Panc1 (cell line): ENCODE measurements around the gene SELENOP. TPM values are rescaled to one million over a fixed set of nuclear protein-coding genes. Genes with fewer than 3 reads are reported as not detected.

ENCODE experiments used
- ATAC-seq: fragments of 200-7000 bp; cut with Tn5 transposase; 2 replicates; pipeline ENCODE4 v1.9.1; 2020; ENCODE audit warnings: mild to moderate bottlenecking, moderate library complexity
- BruUV-seq: library from RNA; stranded (reverse); fragments of 400-500 nt; replicated peaks from 2 replicates; lab custom pipeline; 2021; lab: Mats Ljungman, UMichigan
- CTCF ChIA-PET: fragments of 300-600 bp; sonication (Branson Sonifier 250); formaldehyde crosslinking; loops from one replicate; lab custom pipeline; 2022; ENCODE audit warnings: antibody characterized with exemption; lab: Charles Lee
- POLR2A ChIA-PET: fragments of 300-600 bp; sonication (Branson Sonifier 250); formaldehyde crosslinking; loops from one replicate; lab custom pipeline; 2022; ENCODE audit warnings: antibody characterized with exemption; lab: Charles Lee
- DNase-seq: peaks from one replicate; pipeline ENCODE4 v3.0.0-alpha.2; 2010; ENCODE audit warnings: low read depth, low spot score
- H3K27ac ChIP-seq: 2 replicates; pipeline ENCODE4 v1.5.1; 2011; ENCODE audit warnings: mild to moderate bottlenecking, low read length, inconsistent platforms
- H3K27me3 ChIP-seq: fragments of 200-500 bp; sonication (Bioruptor generic); 2 replicates; pipeline ENCODE4 v1.6.0; 2014; ENCODE audit warnings: low read length, inconsistent platforms; ENCODE audit not compliant: control insufficient read depth, insufficient read depth
- H3K36me3 ChIP-seq: fragments of 200-500 bp; sonication (Bioruptor generic); 2 replicates; pipeline ENCODE4 v1.5.1; 2014; ENCODE audit warnings: inconsistent platforms, mild to moderate bottlenecking, low read length, moderate library complexity; ENCODE audit not compliant: control insufficient read depth, insufficient read depth
- H3K4me1 ChIP-seq: 2 replicates; pipeline ENCODE4 v1.5.1; 2011; ENCODE audit warnings: inconsistent platforms, mild to moderate bottlenecking, low read length, moderate library complexity; ENCODE audit not compliant: control insufficient read depth, insufficient read depth
- H3K4me3 ChIP-seq, 2 experiments: 2 replicates each; pipeline ENCODE4 v1.5.1; 2011 to 2012; ENCODE audit warnings: low read depth in 2 of 2, low read length in 2 of 2, mild to moderate bottlenecking in 2 of 2, inconsistent platforms in 1 of 2, moderate library complexity in 1 of 2
- H3K9me3 ChIP-seq: fragments of 200-500 bp; sonication (Bioruptor generic); 2 replicates; pipeline ENCODE4 v1.5.1; 2014; ENCODE audit warnings: low read depth, mild to moderate bottlenecking, inconsistent platforms, low read length, moderate library complexity; ENCODE audit not compliant: control insufficient read depth, insufficient read depth
- POLR2AphosphoS5 ChIP-seq: IDR thresholded peaks from 2 replicates; pipeline ENCODE4 v1.6.1; 2012; ENCODE audit warnings: mild to moderate bottlenecking, low read depth, low read length, moderate library complexity
- SIN3A ChIP-seq: IDR thresholded peaks from 2 replicates; pipeline ENCODE4 v1.6.1; 2012; ENCODE audit warnings: low read depth, mild to moderate bottlenecking, low read length, moderate library complexity, borderline replicate concordance; ENCODE audit not compliant: insufficient read depth
- TCF7L2 ChIP-seq: IDR thresholded peaks from 2 replicates; pipeline ENCODE4 v1.6.1; 2011; ENCODE audit warnings: mild to moderate bottlenecking, low read depth, low read length, inconsistent platforms
- in situ Hi-C: cut with HindIII; loops from 2 replicates; pipeline ENCODE4 v1.10.0; 2016; ENCODE audit warnings: low sequenced_read_pairs, low pct_unique_long_range_greater_than_20kb
- intact Hi-C: fragments of 100-400 bp; cut with micrococcal nuclease; formaldehyde crosslinking; loops from one replicate; pipeline ENCODE4 v1.10.0; 2022; ENCODE audit not compliant: unreplicated experiment
- total RNA-seq: library from RNA; stranded (reverse); gene quantifications from one replicate; pipeline ENCODE4 v1.2.1, GENCODE V29; 2021; ENCODE audit not compliant: unreplicated experiment
- TF ChIP-seq, protein P1 (sequence below): fragments of 450-650 bp; IDR thresholded peaks from 2 replicates; pipeline ENCODE4 v1.5.1; 2017; ENCODE audit warnings: mild to moderate bottlenecking
- TF ChIP-seq, protein P2 (sequence below), 2 experiments: IDR thresholded peaks; 2 replicates each; pipeline ENCODE4 v1.6.1; 2011 to 2012; ENCODE audit warnings: low read depth in 2 of 2, control low read depth in 1 of 2, low read length in 1 of 2, mild to moderate bottlenecking in 1 of 2, moderate library complexity in 1 of 2; ENCODE audit not compliant: insufficient read depth in 1 of 2

Gene SELENOP
- total RNA-seq, 1 experiment from 2014 or later, result 1.6 TPM

DNA sequence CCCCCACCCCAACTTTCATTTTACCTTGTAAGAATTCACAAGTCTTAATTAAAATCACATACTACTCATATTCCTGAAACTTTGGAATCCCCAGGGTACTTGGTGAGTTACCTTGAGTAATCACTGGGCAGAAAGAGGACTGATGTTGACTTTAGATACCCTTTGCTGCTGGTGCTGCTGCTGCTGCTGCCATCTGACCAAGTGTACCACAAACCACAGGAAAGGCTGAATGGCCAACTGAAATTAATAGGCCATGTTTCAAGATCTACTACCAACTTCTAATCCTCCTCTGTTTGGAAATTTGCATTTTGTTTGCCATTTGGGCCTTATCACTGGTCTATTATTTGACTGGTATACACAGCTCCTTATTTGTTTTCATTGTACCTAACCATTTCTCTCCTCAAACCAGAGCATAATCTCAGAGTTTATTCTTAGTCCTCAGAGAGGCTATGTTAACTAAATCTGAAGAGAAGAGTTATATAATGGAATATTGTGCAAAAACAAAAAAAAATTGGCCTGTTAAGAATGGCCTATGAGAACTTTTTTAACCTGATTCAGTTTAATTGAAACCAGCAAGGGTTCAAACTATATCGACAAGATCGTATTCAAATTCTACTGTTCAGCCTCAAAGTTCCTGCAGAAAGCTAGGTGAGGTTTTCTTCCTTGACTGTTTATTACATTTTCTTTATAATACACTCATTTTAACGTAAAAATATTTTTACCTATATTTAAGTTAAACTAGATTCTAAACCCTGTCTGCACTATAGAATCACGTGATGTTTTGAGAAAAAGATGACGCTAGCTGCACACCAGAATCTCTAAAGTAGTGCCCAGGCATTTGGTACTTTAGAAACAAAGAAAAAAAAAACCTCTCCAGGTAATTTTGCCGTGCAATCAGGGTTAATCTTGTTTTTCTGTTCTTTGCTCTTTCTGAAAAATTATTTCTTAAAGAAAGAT, 13.1 kb downstream of the SELENOP start:
- intact Hi-C loops, result no loop called here
- ATAC-seq (no peak), DNase-seq (no peak)
- no peaks in the 10 kb centered on the region for H3K4me1 ChIP-seq
- H3K27ac ChIP-seq, result no peak overlapping the region
- H3K27me3 ChIP-seq, result no peaks in the 10 kb centered on the region
- H3K4me3 ChIP-seq, result no peak overlapping the region
- H3K36me3 ChIP-seq, result no peaks in the 10 kb centered on the region
- no TSS peak for BruUV-seq
- TF ChIP-seq, protein P1, sequence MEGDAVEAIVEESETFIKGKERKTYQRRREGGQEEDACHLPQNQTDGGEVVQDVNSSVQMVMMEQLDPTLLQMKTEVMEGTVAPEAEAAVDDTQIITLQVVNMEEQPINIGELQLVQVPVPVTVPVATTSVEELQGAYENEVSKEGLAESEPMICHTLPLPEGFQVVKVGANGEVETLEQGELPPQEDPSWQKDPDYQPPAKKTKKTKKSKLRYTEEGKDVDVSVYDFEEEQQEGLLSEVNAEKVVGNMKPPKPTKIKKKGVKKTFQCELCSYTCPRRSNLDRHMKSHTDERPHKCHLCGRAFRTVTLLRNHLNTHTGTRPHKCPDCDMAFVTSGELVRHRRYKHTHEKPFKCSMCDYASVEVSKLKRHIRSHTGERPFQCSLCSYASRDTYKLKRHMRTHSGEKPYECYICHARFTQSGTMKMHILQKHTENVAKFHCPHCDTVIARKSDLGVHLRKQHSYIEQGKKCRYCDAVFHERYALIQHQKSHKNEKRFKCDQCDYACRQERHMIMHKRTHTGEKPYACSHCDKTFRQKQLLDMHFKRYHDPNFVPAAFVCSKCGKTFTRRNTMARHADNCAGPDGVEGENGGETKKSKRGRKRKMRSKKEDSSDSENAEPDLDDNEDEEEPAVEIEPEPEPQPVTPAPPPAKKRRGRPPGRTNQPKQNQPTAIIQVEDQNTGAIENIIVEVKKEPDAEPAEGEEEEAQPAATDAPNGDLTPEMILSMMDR, result no peak
- no peak for TF ChIP-seq SIN3A
- TF ChIP-seq TCF7L2, result no peak
- TF ChIP-seq POLR2AphosphoS5, result no peak
- TF ChIP-seq, protein P2, sequence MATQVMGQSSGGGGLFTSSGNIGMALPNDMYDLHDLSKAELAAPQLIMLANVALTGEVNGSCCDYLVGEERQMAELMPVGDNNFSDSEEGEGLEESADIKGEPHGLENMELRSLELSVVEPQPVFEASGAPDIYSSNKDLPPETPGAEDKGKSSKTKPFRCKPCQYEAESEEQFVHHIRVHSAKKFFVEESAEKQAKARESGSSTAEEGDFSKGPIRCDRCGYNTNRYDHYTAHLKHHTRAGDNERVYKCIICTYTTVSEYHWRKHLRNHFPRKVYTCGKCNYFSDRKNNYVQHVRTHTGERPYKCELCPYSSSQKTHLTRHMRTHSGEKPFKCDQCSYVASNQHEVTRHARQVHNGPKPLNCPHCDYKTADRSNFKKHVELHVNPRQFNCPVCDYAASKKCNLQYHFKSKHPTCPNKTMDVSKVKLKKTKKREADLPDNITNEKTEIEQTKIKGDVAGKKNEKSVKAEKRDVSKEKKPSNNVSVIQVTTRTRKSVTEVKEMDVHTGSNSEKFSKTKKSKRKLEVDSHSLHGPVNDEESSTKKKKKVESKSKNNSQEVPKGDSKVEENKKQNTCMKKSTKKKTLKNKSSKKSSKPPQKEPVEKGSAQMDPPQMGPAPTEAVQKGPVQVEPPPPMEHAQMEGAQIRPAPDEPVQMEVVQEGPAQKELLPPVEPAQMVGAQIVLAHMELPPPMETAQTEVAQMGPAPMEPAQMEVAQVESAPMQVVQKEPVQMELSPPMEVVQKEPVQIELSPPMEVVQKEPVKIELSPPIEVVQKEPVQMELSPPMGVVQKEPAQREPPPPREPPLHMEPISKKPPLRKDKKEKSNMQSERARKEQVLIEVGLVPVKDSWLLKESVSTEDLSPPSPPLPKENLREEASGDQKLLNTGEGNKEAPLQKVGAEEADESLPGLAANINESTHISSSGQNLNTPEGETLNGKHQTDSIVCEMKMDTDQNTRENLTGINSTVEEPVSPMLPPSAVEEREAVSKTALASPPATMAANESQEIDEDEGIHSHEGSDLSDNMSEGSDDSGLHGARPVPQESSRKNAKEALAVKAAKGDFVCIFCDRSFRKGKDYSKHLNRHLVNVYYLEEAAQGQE (IDR thresholded peaks at IDR 0.05; ENCODE audit: insufficient read depth in 1 of 2, low read depth in 2 of 2, low read length in 1 of 2), result no peak
- H3K9me3 ChIP-seq, result peaks cover 4% of the 10 kb centered on the region; the same call in 1 of the 2 replicates
- in situ Hi-C loops, result no loop called here
- ChIA-PET POLR2A (no interaction called here), CTCF (no interaction called here)

DNA sequence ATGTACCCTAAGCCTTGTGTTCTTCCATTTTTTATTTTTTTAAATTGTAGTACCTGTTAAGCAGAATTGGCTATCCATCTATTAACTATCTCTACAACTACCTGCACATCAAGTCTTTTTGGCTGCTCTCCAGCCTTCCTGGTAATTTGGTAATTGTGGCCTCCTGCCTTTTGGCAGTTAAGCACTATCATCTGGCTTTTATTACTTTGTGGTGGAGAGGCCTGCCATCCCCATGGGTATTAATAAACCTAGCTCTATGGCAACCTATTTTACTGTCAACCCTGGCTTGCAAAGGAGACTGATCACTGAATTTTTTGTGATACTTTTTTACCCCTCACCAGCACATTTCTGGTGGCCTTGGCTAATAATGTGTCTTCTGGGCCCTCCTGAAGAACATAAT, 20.5 kb downstream of the SELENOP start:
- in situ Hi-C loops, result no loop called here
- Histone ChIP-seq H3K27ac (no peak overlapping the region), H3K4me3 (no peak overlapping the region), H3K9me3 (no peaks in the 10 kb centered on the region), H3K27me3 (no peaks in the 10 kb centered on the region), H3K36me3 (no peaks in the 10 kb centered on the region), H3K4me1 (no peaks in the 10 kb centered on the region)
- ChIA-PET CTCF (no interaction called here), POLR2A (no interaction called here)
- DNase-seq, result no peak
- TF ChIP-seq, protein P1, result no peak
- no peak for TF ChIP-seq POLR2AphosphoS5
- TF ChIP-seq SIN3A, result no peak
- TF ChIP-seq, protein P2 (IDR thresholded peaks at IDR 0.05; ENCODE audit: insufficient read depth in 1 of 2, low read depth in 2 of 2, low read length in 1 of 2), result no peak
- no peak for TF ChIP-seq TCF7L2
- ATAC-seq, result no peak
- intact Hi-C loops, result no loop called here
- no TSS peak for BruUV-seq
